GM19035 (cell line): ENCODE results near the gene LANCL2.
"Not testable (repeated sequence)": the region's sequence is repeated elsewhere in the genome, so short reads cannot be mapped to it uniquely, and the experiment has no call there.

Source experiments
- ATAC-seq: cut with Tn5 transposase; IDR thresholded peaks from one replicate; pipeline ENCODE4 v1.9.1; 2021; ENCODE audit not compliant: unreplicated experiment

The LANCL2 gene

DNA sequence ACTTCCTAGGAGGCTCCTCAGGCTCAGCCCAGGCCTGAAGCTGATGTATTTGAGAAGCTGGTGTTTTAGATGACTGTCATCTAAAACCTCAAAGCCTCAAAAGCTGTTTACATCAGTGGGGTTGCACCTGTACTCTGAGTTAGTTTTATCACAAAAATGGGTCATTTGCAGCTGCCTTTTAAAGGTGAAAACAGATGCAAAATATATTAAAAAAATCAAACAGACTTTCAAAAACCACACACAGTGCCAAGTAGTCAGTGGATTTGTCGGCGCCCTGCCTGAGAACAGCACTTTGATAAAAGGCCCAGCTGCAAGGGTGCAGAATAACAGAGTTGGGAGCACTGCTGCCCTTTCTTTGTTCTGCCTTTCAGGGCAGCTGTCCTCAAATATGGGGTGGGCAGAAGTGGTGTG lies 104.1 kb downstream of the LANCL2 start:
- no peak for ATAC-seq

DNA sequence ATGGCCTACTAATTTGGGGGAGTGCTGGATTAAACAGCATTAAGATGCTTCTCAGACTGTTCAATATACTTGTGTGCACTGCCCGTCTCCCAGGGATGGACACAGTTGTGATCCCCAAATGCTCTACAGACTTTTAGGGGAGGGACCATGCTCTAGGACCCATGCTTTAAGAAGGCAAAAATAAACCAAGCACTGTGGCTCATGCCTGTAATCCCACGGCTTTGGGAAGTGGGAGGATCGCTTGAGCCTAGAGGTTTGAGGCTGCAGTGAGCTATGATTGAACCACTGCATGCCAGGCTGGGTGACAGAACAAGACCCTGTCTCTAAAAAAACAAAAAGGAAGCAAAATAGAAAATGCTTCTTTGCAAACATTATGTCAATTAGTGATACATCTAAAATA lies 104.6 kb downstream of the LANCL2 start:
- no peak for ATAC-seq

DNA sequence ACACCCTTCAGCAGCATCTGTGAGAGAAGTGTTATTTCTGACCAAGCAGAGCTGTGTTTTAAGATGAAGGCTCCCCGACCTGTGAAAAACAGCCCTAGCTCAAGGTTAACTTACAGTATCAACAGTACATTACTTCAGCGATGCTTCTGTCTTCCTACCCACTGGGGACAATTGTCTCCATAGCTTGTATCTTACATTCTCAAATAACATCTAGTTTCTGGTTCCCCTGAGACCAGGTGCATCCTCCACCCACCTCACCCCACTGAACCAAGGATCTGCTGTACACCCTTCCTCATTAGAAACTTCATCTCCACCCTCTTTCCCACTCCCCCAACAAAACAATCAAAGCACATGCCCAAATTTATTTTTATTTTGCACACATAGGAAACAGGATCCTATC lies 105.1 kb downstream of the LANCL2 start:
- ATAC-seq: no peak

DNA sequence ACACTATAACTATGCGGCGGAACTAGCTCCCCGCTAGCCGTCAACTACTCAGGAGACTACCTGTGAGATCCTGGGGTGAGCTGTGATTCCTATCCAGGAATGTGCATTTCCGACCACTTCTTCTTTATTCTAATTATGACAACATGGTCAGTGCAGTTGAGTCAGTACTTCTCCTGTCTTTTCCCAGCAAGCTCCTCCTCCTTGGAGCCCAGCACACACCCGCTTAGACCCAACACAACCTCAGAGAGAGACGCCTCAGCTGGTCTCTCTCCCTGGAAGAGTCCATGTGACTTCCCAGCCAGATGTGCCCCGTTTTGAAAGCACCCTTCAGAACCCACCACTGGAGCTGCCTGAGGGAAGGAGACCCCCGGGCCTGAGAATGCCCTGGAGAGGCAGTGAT lies 106.5 kb downstream of the LANCL2 start:
- not testable (repeated sequence) for ATAC-seq

DNA sequence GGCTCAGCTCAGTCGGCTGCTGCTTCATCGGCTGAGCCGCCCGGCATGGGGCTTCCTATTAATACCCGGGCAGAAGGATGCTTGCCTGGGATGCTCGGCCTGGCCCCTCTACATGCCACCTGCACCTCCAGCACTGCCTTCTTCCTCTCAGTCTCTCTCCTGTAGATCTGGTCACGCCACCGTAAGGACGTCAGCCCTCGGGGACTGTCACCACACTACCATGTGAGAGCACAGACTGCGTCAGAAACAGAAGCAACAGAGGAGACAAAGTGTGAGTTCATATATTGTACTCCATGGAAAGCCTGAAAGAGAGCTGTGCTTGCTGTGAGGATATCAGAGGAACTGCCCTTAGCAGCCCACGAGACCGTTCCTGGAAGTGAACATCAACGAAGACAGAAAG lies 107.3 kb downstream of the LANCL2 start:
- not testable (repeated sequence) for ATAC-seq

DNA sequence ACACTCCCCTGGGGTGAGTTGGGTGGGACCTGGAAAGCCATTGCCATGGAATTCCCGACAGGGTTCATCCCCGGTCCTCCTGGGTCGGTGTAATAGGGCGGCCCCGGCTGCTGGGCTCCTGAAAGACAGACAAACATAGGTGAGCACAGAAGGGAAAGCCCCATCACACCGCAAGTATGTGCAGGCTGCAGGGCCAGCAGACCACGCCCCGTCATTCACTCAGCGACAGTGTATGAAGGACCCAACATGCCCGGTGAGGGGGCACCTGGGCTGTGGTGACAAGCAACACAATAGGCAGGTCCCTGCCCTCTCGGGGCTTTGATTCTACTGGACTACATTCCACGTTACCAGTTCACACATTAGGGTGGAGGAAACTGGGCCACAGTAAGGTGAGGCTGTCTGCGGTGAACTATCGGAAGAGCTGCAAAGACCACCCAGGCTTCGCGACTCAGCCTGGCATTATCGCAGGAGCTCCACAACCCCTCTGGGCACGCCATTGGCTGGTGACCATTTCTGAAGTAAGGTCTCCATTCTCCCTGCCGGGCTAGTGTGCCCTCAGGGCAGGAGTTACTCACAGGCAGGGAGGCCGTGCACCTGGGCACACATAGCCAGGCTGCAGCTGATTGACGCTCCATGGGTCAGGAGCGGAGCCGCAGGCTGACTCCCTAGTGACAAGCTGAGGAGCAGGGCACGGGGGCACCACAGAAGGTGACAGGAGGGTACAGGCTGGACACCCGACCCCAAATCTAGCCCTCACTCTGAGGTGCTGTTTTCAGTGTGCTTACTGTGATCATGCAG lies 108.0 kb downstream of the LANCL2 start:
- ATAC-seq: no peak

DNA sequence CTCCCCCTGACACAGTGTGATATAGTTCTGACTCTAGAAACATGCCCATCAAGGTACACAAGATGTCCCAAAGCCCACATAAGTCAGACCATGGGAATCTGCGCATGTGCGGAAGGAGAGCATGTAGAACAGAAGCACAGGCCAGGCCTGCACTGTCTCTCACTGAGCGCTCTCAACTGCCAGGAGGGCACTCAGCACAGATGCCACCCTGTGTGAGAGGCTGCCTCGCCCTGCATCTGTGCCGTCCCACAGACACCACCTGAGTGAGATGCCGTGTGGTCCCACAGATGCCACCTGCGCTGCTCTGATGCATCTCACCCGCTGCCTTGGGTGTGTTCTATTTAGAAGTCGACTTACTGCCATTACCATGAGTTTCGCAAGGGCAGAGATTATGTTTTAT lies 108.8 kb downstream of the LANCL2 start:
- no peak for ATAC-seq

DNA sequence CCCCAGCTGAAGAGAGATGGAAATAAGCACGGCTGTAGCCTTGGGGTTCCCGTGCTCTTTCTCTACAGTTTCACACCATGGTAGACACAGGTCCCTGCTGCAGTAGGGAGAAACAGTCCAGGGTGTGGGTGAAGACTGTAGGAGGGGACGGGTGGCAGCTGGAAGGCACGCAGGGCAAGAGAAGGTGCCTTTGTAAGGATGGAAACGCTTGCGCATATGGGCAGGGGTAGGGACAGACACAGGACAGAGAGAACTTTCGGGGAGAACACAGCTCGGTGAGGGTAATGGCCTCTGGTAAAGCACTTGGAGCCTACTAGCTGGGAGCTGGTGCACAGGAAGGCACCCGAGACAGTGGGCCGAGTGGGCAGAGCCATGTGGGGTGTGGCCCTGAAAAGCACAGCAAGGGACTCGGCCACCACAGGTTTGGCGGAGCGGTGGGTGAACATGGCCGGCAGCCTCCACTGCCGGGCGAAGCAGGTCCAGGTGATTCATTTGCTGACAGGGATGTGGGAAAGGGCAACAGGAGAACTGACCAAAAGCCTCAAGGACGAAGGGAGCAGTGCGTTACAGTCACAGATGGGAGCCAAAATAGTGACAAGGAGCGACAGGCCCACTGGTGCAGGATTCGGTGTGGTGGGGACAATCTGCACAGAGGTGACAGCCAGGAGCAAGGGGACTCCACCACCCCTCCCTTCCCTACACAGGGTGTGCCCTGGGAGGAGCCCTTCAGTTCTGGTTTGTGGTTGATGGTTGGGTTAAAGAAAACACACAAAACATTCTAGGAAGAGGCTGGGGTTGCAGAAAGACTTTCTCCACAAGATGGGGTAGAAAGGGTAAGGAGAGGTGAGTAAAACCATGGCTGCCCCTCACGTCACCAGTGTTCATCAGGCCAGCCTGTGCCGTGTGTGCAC lies 110.1 kb downstream of the LANCL2 start:
- ATAC-seq: no peak

DNA sequence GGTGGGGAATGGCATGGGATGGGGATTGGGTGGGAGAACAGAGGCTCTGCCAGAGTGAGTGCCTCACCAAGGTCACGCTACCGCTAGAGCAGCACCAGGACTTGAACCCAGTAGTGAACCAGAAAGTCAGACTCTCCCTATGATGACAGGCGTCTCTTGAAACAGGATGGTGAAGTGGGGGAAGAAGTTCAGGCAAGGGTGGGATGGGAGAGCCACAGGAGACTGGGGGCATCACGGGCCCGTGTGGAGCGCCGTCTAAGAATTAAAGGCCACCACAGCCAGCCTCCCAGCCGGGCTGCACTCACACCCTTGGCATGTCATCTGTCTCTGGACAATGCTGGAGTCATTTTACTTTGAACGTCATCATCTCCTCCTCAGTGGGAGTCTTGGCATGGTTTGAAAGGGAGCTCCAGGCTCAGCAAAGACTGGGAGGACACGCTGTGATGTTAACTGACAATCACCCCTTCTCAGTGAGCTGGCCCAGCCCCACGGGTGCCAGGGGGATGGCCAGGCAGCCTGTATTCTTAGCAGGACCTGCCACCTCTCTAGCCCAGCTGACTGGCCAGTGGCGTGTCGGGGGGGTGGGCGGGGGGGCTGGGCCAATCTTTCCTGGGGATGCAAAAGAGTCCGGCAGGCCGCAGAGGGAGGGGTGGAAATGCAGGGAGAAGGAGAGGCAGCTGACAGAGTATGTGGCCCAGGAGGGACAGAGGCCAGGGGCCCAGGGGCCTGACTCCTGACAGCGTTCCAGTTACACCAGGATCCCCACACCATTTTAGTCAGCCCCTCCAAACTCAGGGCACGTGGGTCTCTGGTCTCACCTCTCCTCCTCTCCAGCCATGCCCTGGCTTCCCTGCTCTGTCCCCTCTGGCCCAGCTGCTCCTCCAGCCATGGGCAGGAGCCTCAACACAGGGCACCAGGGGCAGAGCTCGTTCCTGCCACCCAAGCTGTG lies 111.0 kb downstream of the LANCL2 start:
- no peak for ATAC-seq

DNA sequence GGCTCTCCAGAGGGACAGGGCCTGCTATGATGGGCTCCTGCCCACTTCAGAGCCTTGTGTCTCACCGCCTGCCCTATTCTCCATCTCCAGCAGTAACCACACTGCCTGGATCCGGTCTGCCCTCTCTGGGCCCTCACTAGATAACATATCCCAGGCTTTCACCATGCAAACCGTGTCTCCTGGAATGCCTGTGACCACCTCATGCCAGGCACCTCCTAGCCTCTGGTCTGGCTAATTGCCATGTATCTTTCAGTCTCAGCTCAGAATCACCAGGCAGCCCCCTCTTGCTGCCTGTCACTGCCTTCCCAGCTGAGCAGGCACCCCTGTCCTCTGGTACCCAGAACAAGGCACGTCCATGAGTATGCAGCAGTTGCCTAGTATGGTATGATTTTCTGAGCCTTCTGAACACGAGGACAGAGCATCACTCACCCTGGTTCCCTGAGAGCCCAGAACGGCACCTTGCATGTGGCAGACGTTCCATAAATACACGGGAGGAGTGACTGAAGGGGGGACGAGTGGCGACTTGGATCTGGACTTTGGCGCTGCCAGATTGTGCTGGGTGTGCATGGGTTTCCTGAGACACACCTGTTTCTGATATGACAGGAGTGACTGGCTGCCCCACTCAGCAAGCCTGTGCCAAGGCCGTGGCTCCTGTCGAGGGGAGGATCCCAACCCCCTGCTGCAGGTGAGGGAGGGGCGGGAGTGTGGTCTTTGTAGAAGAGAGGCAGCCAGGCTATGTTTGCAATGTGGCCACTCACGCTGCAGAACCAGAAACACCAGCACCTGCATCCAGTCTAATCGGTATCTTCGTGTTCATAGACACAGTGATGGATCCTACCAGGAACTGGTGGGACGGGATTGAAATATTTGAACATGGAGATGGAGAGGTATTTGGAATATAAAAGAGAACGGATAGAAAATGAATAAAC lies 112.0 kb downstream of the LANCL2 start:
- ATAC-seq: no peak

DNA sequence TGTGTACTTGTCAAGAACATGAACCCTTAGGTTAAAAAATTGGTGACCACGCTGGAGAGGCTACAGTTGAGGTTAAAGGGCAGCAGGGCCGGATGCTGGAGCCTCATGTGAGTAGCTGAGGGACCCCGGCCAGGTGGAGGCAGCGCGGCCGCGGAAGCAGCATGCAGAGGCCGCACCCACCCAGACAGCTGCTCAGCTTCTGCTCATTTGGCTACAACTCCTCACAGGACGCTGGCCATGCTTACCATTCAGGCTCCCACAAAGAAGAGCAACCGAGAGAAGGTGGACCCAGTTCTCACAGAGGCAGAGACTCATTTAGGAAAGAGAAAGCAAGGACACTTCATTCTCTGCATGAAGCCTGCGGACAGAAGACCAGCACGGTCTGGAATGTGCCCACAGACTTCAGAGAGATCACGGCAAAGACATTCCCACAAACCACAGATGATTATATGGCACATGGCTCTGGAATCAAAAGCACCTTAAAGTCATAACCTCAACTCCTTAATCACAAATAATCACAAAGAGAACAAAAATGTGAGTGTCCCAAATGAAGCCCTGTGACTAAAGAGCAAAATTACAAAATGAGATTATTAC lies 112.7 kb downstream of the LANCL2 start:
- ATAC-seq: no peak

DNA sequence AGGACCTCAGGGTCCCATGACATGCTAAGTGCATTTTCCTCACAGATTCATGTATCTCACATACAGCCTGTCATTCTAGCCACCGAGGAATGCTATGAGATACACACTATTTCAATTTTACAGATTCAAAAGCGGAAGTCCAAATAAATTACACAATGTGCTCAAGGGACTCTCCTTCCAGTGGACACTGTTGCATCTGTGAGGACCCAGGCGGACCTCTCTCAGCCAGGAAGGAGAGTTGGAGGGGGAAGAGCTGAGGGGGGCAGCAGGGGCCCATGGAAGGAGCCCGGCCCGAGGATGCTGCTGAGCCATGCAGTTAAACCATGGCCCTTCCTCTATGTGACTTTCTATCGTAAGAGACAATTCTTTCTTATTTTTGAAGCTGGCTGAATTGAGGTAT lies 113.6 kb downstream of the LANCL2 start:
- no peak for ATAC-seq

DNA sequence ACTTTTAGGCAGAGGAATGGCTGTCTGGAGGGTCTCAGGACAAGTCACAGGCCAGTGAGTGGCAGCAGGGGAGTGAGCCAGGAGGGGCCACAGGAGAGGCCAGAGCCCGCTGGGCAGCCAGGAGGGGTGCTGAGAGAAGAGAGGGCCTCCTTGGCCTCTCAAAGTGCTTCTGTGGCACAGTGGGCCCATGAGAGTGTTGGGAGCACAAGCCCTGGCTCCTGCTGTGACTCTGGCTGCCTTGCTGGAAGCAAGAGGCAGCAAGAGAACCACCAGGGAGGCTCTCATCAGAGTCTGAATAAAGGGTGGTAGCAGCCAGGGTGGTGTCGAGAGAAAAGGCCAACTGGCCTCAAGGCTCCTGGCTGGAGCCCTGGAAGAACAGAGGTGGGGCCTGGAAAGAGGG lies 116.0 kb downstream of the LANCL2 start:
- ATAC-seq: no peak

DNA sequence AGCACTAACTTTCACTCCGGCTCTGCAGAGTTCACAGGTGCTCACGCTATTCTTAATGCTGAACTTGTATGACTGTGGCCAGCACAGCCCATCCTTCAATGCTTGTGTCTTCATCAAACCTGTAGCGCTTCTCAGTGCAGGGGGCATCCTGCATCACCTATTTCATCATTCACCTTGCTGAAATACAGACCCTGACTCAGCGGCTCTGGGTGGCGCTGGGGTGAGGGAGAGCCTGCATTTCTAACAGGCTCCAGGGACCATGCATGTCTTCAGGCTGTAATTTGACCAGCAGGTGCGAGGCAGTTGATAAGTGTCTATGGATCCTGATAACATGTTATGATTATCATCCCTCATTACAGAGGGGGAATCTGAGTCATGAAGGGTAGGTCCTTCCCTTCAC lies 117.9 kb downstream of the LANCL2 start:
- ATAC-seq: no peak
